Aorta (tissue), 5 donors: ENCODE measurements around the gene PALM. TPM values are rescaled to one million over a fixed set of nuclear protein-coding genes. Genes with fewer than 3 reads are reported as not detected.
"Not testable (repeated sequence)": the region's sequence is repeated elsewhere in the genome, so short reads cannot be mapped to it uniquely, and the experiment has no call there.

Experiments used
- ATAC-seq: fragments of 200-7000 bp; cut with Tn5 transposase; one replicate; pipeline ENCODE4 v1.9.1; 2022; ENCODE audit warnings: moderate library complexity; ENCODE audit not compliant: low FRiP score
- DNase-seq, 2 donors: peaks; one replicate each; pipeline ENCODE4 v3.0.0-alpha.2; 2020
- H3K27ac ChIP-seq, 2 donors: one replicate each; pipeline ENCODE4 v1.5.1; 2013; ENCODE audit warnings: low read length in 2 of 2, mild to moderate bottlenecking in 2 of 2, moderate library complexity in 2 of 2, control low read depth in 1 of 2, inconsistent platforms in 1 of 2, low read depth in 1 of 2
- H3K27me3 ChIP-seq, 2 donors: one replicate each; pipeline ENCODE4 v1.6.1; 2013; ENCODE audit warnings: control low read depth in 1 of 2, low read length in 1 of 2, mild to moderate bottlenecking in 1 of 2, moderate library complexity in 1 of 2; ENCODE audit not compliant: insufficient read depth in 2 of 2, control insufficient read depth in 1 of 2
- H3K36me3 ChIP-seq, 2 donors: one replicate each; pipeline ENCODE4 v1.6.1; 2013; ENCODE audit warnings: control low read depth in 1 of 2, low read length in 1 of 2, mild to moderate bottlenecking in 1 of 2; ENCODE audit not compliant: insufficient read depth in 2 of 2, control insufficient read depth in 1 of 2
- H3K4me1 ChIP-seq, 2 donors: one replicate each; pipeline ENCODE4 v1.6.1; 2013; ENCODE audit warnings: low read length in 2 of 2, control low read depth in 1 of 2, mild to moderate bottlenecking in 1 of 2, moderate library complexity in 1 of 2; ENCODE audit not compliant: insufficient read depth in 2 of 2, control insufficient read depth in 1 of 2
- H3K4me3 ChIP-seq, 2 donors: one replicate each; pipeline ENCODE4 v1.5.1; 2013; ENCODE audit warnings: low read length in 2 of 2, control low read depth in 1 of 2, mild to moderate bottlenecking in 1 of 2
- H3K9me3 ChIP-seq: one replicate; pipeline ENCODE4 v1.6.1; 2013; ENCODE audit warnings: mild to moderate bottlenecking, low read length; ENCODE audit not compliant: control insufficient read depth
- WGBS, 2 donors: extraction: QIAGEN DNeasy Blood & Tissue Kit; methylation state at CpG; one replicate each; pipeline ENCODE4 v1.1.7; 2013; 5-methylcytosine and 5-hydroxymethylcytosine counted together
- intact Hi-C, 2 donors: fragments of 100-400 bp; cut with DNase I; formaldehyde crosslinking; loops; one replicate each; pipeline versions ENCODE4 v1.14.2 to v1.15.0; 2022
- polyA plus RNA-seq, 2 donors: library from polyadenylated mRNA; stranded (reverse); fragments of 200-250 nt; gene quantifications; one replicate each; pipeline ENCODE4 v1.2.3, GENCODE V29; 2013
- total RNA-seq, 2 donors: library from RNA; stranded (reverse); fragmentation: NEBNext Ultra II Directional; extraction: Animal tissue kit (Norgen Biotek cat#: 25700); gene quantifications; one replicate each; pipeline ENCODE4 v1.2.1, GENCODE V29; 2021
- donor health status: healthy with polysubstance abuse.
- donor health status: Bipolar disorder and iron deficiency.
- donor health status: DM: no; HTN: no; CAD: no.
- donor health status: DM: no; HTN: no; CAD: no.
- donor health status: DM: yes; HTN: yes; CAD: no.

PALM gene
- total and polyA plus RNA-seq, 4 donors = 0.59 to 75.1 (median 15.0) TPM

GRCh38 chr19:664913-665443 lies 43.8 kb upstream of the PALM start:
- Histone ChIP-seq H3K36me3 (no peaks in the 10 kb centered on the region), H3K27ac (no peak overlapping the region), H3K4me1 (no peaks in the 10 kb centered on the region), H3K27me3 (no peaks in the 10 kb centered on the region), H3K4me3 (no peak overlapping the region), H3K9me3 (no peaks in the 10 kb centered on the region)
- 3 to 4% methylated on average over 24 of the region's 24 CpGs for WGBS, 2 donors
- ATAC-seq = peak; percentile 84
- peak; percentile 88 to 94 for DNase-seq
- intact Hi-C loops = loop anchor here (1.0 to 10.0 kb wide), 4 partner anchors 69 to 260 kb away; partner anchors contain the start of genes ARID3A (in 1 of the 2) and PTBP1 (in 1 of the 2)

GRCh38 chr19:666985-667573 lies 41.7 kb upstream of the PALM start:
- not testable (repeated sequence) for H3K9me3 ChIP-seq, H3K4me1 ChIP-seq, H3K27me3 ChIP-seq, ATAC-seq, H3K27ac ChIP-seq, H3K4me3 ChIP-seq, DNase-seq, H3K36me3 ChIP-seq
- intact Hi-C loops = loop anchor here (5.0 to 10.0 kb wide), 2 partner anchors 255 to 258 kb away; partner anchors contain the start of gene ARID3A (in 1 of the 2)
- WGBS, 2 donors = 92 to 94% methylated on average over 28 to 38 of the region's 38 CpGs

- intact Hi-C loops = loop anchor here (5.0 to 10.0 kb wide), 2 partner anchors 253 to 256 kb away; partner anchors contain the start of gene ARID3A (in 1 of the 2)
- not testable (repeated sequence) for DNase-seq, H3K4me1 ChIP-seq, H3K36me3 ChIP-seq, ATAC-seq, H3K27ac ChIP-seq, H3K9me3 ChIP-seq, H3K27me3 ChIP-seq, H3K4me3 ChIP-seq
- 38 to 40% methylated on average over 12 of the region's 12 CpGs for WGBS, 2 donors
These were observed 39.9 kb upstream of the PALM start for GRCh38 chr19:668675-669434.

GRCh38 chr19:670609-671075 lies 38.1 kb upstream of the PALM start:
- H3K9me3 ChIP-seq = no peaks in the 10 kb centered on the region
- ATAC-seq = no peak
- H3K36me3 ChIP-seq = no peaks in the 10 kb centered on the region
- no peak for DNase-seq
- H3K4me3 ChIP-seq = no peak overlapping the region
- H3K4me1 ChIP-seq = no peaks in the 10 kb centered on the region
- H3K27me3 ChIP-seq = no peaks in the 10 kb centered on the region
- 85 to 87% methylated on average over 9 of the region's 9 CpGs for WGBS, 2 donors
- intact Hi-C loops = no loop called here
- no peak overlapping the region for H3K27ac ChIP-seq

GRCh38 chr19:674282-675151 lies 34.2 kb upstream of the PALM start:
- no peak for DNase-seq

GRCh38 chr19:676007-676338 lies 32.8 kb upstream of the PALM start:
- Histone ChIP-seq H3K9me3 (no peaks in the 10 kb centered on the region), H3K27ac (no peak overlapping the region), H3K4me1 (no peaks in the 10 kb centered on the region), H3K4me3 (peak overlapping the region; percentile 70 to 73), H3K36me3 (no peaks in the 10 kb centered on the region), H3K27me3 (no peaks in the 10 kb centered on the region)
- no peak for ATAC-seq
- 5 to 7% methylated on average over 23 to 31 of the region's 31 CpGs for WGBS, 2 donors
- intact Hi-C loops = loop anchor here in 1 of 2 donors (5.0 kb wide), 1 partner anchor 121 kb away; the partner anchor contains the start of gene PTBP1
- no peak for DNase-seq

More at GRCh38 chr19:674282-675151, 34.2 kb upstream of the PALM start:
- Histone ChIP-seq H3K9me3 (no peaks in the 10 kb centered on the region), H3K27me3 (no peaks in the 10 kb centered on the region), H3K4me1 (no peaks in the 10 kb centered on the region), H3K36me3 (no peaks in the 10 kb centered on the region), H3K4me3 (no peak overlapping the region), H3K27ac (no peak overlapping the region)
- WGBS, 2 donors = 85 to 86% methylated on average over 38 of the region's 38 CpGs
- intact Hi-C loops = loop anchor here in 1 of 2 donors (5.0 kb wide), 1 partner anchor 123 kb away; the partner anchor contains the start of gene PTBP1
- ATAC-seq = no peak

- Histone ChIP-seq H3K36me3 (no peaks in the 10 kb centered on the region), H3K4me3 (peak within 1 kb of the TSS; percentile 70 to 73), H3K27me3 (no peaks in the 10 kb centered on the region), H3K4me1 (no peaks in the 10 kb centered on the region), H3K9me3 (no peaks in the 10 kb centered on the region), H3K27ac (peak within 1 kb of the TSS; percentile 62 to 84)
- WGBS, 2 donors = 0 to 1% methylated on average over 42 to 63 of the region's 63 CpGs
- intact Hi-C loops = loop anchor here in 1 of 2 donors (5.0 kb wide), 1 partner anchor 121 kb away; the partner anchor contains the start of gene PTBP1
- DNase-seq (peak in 1 of 2 donors; percentile 87), ATAC-seq (no peak)
These were observed 32.2 kb upstream of the PALM start, which contains the start of gene FSTL3 for GRCh38 chr19:676339-677105. Gene FSTL3, plus strand, starts transcription at chr19:676392. Its CDS starts 32 bp downstream, at chr19:676424.
